SK-N-SH treated with all-trans-retinoic acid at 6 μM for 48 hours (cell line): ENCODE measurements around the gene FMNL1.

Experiments
- PATZ1 ChIP-seq: fragments of 250-450 bp; sonication (Bioruptor Pico); IDR thresholded peaks from 2 replicates; pipeline ENCODE4 v1.8.0; 2020; ENCODE audit warnings: mild to moderate bottlenecking, moderate library complexity, borderline replicate concordance
- POU6F1 ChIP-seq: fragments of 250-450 bp; sonication (Bioruptor Pico); IDR thresholded peaks from 2 replicates; pipeline ENCODE4 v1.8.0; 2021; ENCODE audit warnings: low read depth, mild to moderate bottlenecking, moderate library complexity, borderline replicate concordance
- PPARA ChIP-seq: fragments of 250-450 bp; sonication (Bioruptor Pico); IDR thresholded peaks from 2 replicates; pipeline ENCODE4 v1.5.0; 2020; ENCODE audit warnings: mild to moderate bottlenecking, borderline replicate concordance
- RARB ChIP-seq: fragments of 250-450 bp; sonication (Bioruptor Pico); IDR thresholded peaks from 2 replicates; pipeline ENCODE4 v1.8.0; 2021; ENCODE audit warnings: mild to moderate bottlenecking, moderate library complexity
- TOX ChIP-seq: fragments of 250-450 bp; sonication (Bioruptor Pico); IDR thresholded peaks from 2 replicates; pipeline ENCODE4 v1.8.0; 2021; ENCODE audit warnings: mild to moderate bottlenecking, moderate library complexity, borderline replicate concordance
- ZC3H10 ChIP-seq: fragments of 250-450 bp; sonication (Bioruptor Pico); IDR thresholded peaks from 2 replicates; pipeline ENCODE4 v1.5.1; 2021; ENCODE audit warnings: mild to moderate bottlenecking, moderate library complexity
- ZFP3 ChIP-seq: fragments of 250-450 bp; sonication (Bioruptor Pico); IDR thresholded peaks from 2 replicates; pipeline ENCODE4 v1.5.0; 2020; ENCODE audit warnings: mild to moderate bottlenecking, moderate library complexity
- ZFP30 ChIP-seq: fragments of 450-650 bp; formaldehyde crosslinking; IDR thresholded peaks from 2 replicates; pipeline ENCODE4 v1.5.0; 2022; ENCODE audit warnings: mild to moderate bottlenecking, moderate library complexity
- TF ChIP-seq, protein P1 (sequence below): fragments of 250-450 bp; sonication (Bioruptor Pico); IDR thresholded peaks from 2 replicates; pipeline ENCODE4 v1.5.1; 2020; ENCODE audit warnings: low read depth, mild to moderate bottlenecking, moderate library complexity
- TF ChIP-seq, protein P2 (sequence below): fragments of 250-450 bp; sonication (Bioruptor Pico); IDR thresholded peaks from 2 replicates; pipeline ENCODE4 v1.5.1; 2021; ENCODE audit warnings: mild to moderate bottlenecking, moderate library complexity

GRCh38 chr17:45220079-45220478, 1.6 kb upstream of the FMNL1 start:
- TF ChIP-seq PATZ1 (CRISPR knock-in tag), result no peak
- TF ChIP-seq, protein P1, sequence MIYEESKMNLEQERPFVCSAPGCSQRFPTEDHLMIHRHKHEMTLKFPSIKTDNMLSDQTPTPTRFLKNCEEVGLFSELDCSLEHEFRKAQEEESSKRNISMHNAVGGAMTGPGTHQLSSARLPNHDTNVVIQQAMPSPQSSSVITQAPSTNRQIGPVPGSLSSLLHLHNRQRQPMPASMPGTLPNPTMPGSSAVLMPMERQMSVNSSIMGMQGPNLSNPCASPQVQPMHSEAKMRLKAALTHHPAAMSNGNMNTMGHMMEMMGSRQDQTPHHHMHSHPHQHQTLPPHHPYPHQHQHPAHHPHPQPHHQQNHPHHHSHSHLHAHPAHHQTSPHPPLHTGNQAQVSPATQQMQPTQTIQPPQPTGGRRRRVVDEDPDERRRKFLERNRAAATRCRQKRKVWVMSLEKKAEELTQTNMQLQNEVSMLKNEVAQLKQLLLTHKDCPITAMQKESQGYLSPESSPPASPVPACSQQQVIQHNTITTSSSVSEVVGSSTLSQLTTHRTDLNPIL (CRISPR knock-in tag), result no peak
- no peak for TF ChIP-seq RARB (CRISPR knock-in tag)
- no peak for TF ChIP-seq POU6F1 (CRISPR knock-in tag)
- no peak for TF ChIP-seq TOX (CRISPR knock-in tag)
- TF ChIP-seq ZFP30 (CRISPR knock-in tag), result no peak
- TF ChIP-seq PPARA (CRISPR knock-in tag), result no peak
- TF ChIP-seq, protein P2, sequence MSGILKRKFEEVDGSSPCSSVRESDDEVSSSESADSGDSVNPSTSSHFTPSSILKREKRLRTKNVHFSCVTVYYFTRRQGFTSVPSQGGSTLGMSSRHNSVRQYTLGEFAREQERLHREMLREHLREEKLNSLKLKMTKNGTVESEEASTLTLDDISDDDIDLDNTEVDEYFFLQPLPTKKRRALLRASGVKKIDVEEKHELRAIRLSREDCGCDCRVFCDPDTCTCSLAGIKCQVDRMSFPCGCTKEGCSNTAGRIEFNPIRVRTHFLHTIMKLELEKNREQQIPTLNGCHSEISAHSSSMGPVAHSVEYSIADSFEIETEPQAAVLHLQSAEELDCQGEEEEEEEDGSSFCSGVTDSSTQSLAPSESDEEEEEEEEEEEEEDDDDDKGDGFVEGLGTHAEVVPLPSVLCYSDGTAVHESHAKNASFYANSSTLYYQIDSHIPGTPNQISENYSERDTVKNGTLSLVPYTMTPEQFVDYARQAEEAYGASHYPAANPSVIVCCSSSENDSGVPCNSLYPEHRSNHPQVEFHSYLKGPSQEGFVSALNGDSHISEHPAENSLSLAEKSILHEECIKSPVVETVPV, result no peak
- TF ChIP-seq ZFP3 (CRISPR knock-in tag), result no peak
- TF ChIP-seq ZC3H10 (CRISPR knock-in tag), result no peak
